K562 (cell line): ENCODE results near the gene RBM45. TPM values are rescaled to one million over a fixed set of nuclear protein-coding genes. Genes with fewer than 3 reads are reported as not detected.
A peak's percentile ranks its signal among the peaks of the same experiment; 100 is the strongest.

Experiments
- CBX5 ChIP-seq: IDR thresholded peaks from 2 replicates; pipeline ENCODE4 v1.6.1; 2014; ENCODE audit warnings: low read depth, borderline replicate concordance
- EHMT2 ChIP-seq: fragments of 450-650 bp; IDR thresholded peaks from 2 replicates; pipeline ENCODE4 v1.6.1; 2018; ENCODE audit warnings: antibody characterized with exemption
- FUS ChIP-seq: fragments of 200-400 bp; formaldehyde crosslinking; optimal IDR thresholded peaks from 2 replicates; pipeline ENCODE3; 2017; ENCODE audit warnings: low read depth, low read length
- HLTF ChIP-seq: fragments of 450-650 bp; IDR thresholded peaks from 2 replicates; pipeline ENCODE4 v1.6.1; 2016
- IFI16 ChIP-seq: fragments of 250-450 bp; sonication (Bioruptor Pico); IDR thresholded peaks from 2 replicates; pipeline ENCODE4 v2.1.2; 2022; ENCODE audit warnings: mild to moderate bottlenecking, inconsistent platforms
- L3MBTL2 ChIP-seq: fragments of 450-650 bp; IDR thresholded peaks from 2 replicates; pipeline ENCODE4 v1.6.1; 2016; ENCODE audit warnings: mild to moderate bottlenecking, moderate library complexity
- MYNN ChIP-seq, 2 experiments: sonication (generic); formaldehyde crosslinking in 1 of 2; IDR thresholded peaks; 2 replicates each; pipeline versions ENCODE4 v1.5.0 to v1.6.1; 2016 to 2020; ENCODE audit warnings: antibody characterized with exemption in 1 of 2, missing genetic modification reagents in 1 of 2
- NR2C2 ChIP-seq, 2 experiments: fragments of 200-800 bp in 1 of 2; sonication (Bioruptor generic) in 1 of 2; sonication (generic) in 1 of 2; formaldehyde crosslinking in 1 of 2; IDR thresholded peaks; 2 replicates each; pipeline versions ENCODE4 v1.6.1 to v1.8.0; 2016 to 2022; ENCODE audit warnings: mild to moderate bottlenecking in 1 of 2, missing compliant biosample characterization in 1 of 2, missing genetic modification characterization in 1 of 2, missing genetic modification reagents in 1 of 2
- PHF8 ChIP-seq: fragments of 200-600 bp; sonication (generic); IDR thresholded peaks from 2 replicates; pipeline ENCODE4 v1.6.1; 2012; ENCODE audit warnings: mixed run types, mild to moderate bottlenecking, inconsistent platforms, low read length, moderate library complexity, borderline replicate concordance
- RAD51 ChIP-seq: fragments of 450-650 bp; IDR thresholded peaks from 2 replicates; pipeline ENCODE4 v1.7.1; 2016; ENCODE audit warnings: low read depth, mild to moderate bottlenecking, borderline replicate concordance
- TCFL5 ChIP-seq: fragments of 250-450 bp; sonication (Bioruptor Pico); conservative IDR thresholded peaks from 2 replicates; pipeline ENCODE4 v1.6.1; 2021; ENCODE audit warnings: mild to moderate bottlenecking, moderate library complexity, matching md5 sums
- TEAD1 ChIP-seq, 2 experiments: fragments of 450-650 bp in 1 of 2; sonication (generic) in 1 of 2; formaldehyde crosslinking; IDR thresholded peaks; 2 replicates each; pipeline versions ENCODE4 v1.4.0 to v1.8.0; 2020 to 2022; ENCODE audit warnings: mild to moderate bottlenecking in 2 of 2, missing genetic modification reagents in 1 of 2
- XRCC5 ChIP-seq: fragments of 200-400 bp; formaldehyde crosslinking; IDR thresholded peaks from 2 replicates; pipeline ENCODE4 v1.6.1; 2017; ENCODE audit warnings: low read depth, mild to moderate bottlenecking, low read length
- ZFP36 ChIP-seq: fragments of 150-350 bp; IDR thresholded peaks from 2 replicates; pipeline ENCODE4 v1.6.1; 2018; ENCODE audit warnings: low read length, low read depth; ENCODE audit not compliant: partially characterized antibody
- ZNF140 ChIP-seq: fragments of 250-450 bp; sonication (Bioruptor Pico); IDR thresholded peaks from 2 replicates; pipeline ENCODE4 v1.8.0; 2021; ENCODE audit warnings: moderate library complexity, mild to moderate bottlenecking, inconsistent platforms
- ZSCAN29 ChIP-seq: fragments of 450-650 bp; IDR thresholded peaks from 2 replicates; pipeline ENCODE4 v1.6.1; 2017
- polyA plus RNA-seq, 8 experiments: library from polyadenylated mRNA; depleted of rRNA in 4 of 8; stranded (reverse) in 5 of 8; unstranded in 3 of 8; fragments of >200 nt; fragmentation: Nextera tagmentation in 2 of 8; fragmentation: Illumina TruSeq in 1 of 8; extraction: Ambion mirVana in 2 of 8; extraction: Trizol in 1 of 8; gene quantifications; 2 replicates each; pipeline versions ENCODE4 v1.2.1 to v1.2.3, GENCODE V29; 2011 to 2014; ENCODE audit warnings: inconsistent platforms in 1 of 8, missing spikeins in 1 of 8
- total RNA-seq, 7 experiments: library from RNA; depleted of rRNA in 6 of 7; stranded (reverse); fragments of >200 nt in 6 of 7; fragmentation: Illumina TruSeq in 2 of 7; extraction: Trizol in 2 of 7; gene quantifications; 2 replicates each; pipeline versions ENCODE4 v1.2.1 to v1.2.3, GENCODE V29; 2011 to 2021; ENCODE audit warnings: low replicate concordance in 1 of 7
- TF ChIP-seq, protein P1 (sequence below): fragments of 250-450 bp; sonication (Bioruptor Pico); IDR thresholded peaks from 2 replicates; pipeline ENCODE4 v1.5.0; 2021; ENCODE audit warnings: mild to moderate bottlenecking, borderline replicate concordance
- TF ChIP-seq, protein P2 (sequence below): IDR thresholded peaks from 2 replicates; pipeline ENCODE4 v1.6.1; 2014; ENCODE audit warnings: antibody characterized with exemption
- TF ChIP-seq, protein P3 (sequence below): fragments of 450-650 bp; IDR thresholded peaks from 2 replicates; pipeline ENCODE4 v1.6.1; 2016; ENCODE audit warnings: mild to moderate bottlenecking

RBM45 gene
- total and polyA plus RNA-seq, 9 of the 15 experiments (the other 6 are each of a cell fraction or from before 2014, with no cell fraction given): 6.7 to 22.0 (median 15.0) TPM

GRCh38 chr2:178112202-178113152 lies at the start of gene RBM45 (continued):
- TF ChIP-seq, protein P1, sequence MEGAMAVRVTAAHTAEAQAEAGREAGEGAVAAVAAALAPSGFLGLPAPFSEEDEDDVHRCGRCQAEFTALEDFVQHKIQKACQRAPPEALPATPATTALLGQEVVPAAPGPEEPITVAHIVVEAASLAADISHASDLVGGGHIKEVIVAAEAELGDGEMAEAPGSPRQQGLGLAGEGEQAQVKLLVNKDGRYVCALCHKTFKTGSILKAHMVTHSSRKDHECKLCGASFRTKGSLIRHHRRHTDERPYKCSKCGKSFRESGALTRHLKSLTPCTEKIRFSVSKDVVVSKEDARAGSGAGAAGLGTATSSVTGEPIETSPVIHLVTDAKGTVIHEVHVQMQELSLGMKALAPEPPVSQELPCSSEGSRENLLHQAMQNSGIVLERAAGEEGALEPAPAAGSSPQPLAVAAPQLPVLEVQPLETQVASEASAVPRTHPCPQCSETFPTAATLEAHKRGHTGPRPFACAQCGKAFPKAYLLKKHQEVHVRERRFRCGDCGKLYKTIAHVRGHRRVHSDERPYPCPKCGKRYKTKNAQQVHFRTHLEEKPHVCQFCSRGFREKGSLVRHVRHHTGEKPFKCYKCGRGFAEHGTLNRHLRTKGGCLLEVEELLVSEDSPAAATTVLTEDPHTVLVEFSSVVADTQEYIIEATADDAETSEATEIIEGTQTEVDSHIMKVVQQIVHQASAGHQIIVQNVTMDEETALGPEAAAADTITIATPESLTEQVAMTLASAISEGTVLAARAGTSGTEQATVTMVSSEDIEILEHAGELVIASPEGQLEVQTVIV (CRISPR knock-in tag): no peak
- TF ChIP-seq EHMT2 (peak; percentile 94), MYNN (IDR thresholded peaks at IDR 0.05) (0 out of 2 replicates have a peak, but pooled peaks have one; percentile 43), MYNN (CRISPR knock-in tag; IDR thresholded peaks at IDR 0.05) (no peak), FUS (no peak), ZFP36 (peak; percentile 13), TEAD1 (CRISPR knock-in tag; IDR thresholded peaks at IDR 0.05) (peak in 1 of 2 experiments; percentile 33; a peak in 1 of 4 replicates), TCFL5 (CRISPR knock-in tag) (no peak), XRCC5 (peak; percentile 93), RAD51 (no peak), IFI16 (CRISPR knock-in tag) (no peak), ZSCAN29 (no peak), NR2C2 (CRISPR knock-in tag; IDR thresholded peaks at IDR 0.05) (peak; percentile 63; the same call in 1 of the 2 replicates), NR2C2 (tag; IDR thresholded peaks at IDR 0.05) (no peak), L3MBTL2 (peak; percentile 78), CBX5 (peak; percentile 82), PHF8 (peak; percentile 95), HLTF (0 out of 2 replicates have a peak, but pooled peaks have one; percentile 29), ZNF140 (no peak)
- TF ChIP-seq, protein P2, sequence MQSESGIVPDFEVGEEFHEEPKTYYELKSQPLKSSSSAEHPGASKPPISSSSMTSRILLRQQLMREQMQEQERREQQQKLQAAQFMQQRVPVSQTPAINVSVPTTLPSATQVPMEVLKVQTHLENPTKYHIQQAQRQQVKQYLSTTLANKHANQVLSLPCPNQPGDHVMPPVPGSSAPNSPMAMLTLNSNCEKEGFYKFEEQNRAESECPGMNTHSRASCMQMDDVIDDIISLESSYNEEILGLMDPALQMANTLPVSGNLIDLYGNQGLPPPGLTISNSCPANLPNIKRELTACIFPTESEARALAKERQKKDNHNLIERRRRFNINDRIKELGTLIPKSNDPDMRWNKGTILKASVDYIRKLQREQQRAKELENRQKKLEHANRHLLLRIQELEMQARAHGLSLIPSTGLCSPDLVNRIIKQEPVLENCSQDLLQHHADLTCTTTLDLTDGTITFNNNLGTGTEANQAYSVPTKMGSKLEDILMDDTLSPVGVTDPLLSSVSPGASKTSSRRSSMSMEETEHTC: no peak; the same call in 1 of the 2 replicates
- TF ChIP-seq, protein P3, sequence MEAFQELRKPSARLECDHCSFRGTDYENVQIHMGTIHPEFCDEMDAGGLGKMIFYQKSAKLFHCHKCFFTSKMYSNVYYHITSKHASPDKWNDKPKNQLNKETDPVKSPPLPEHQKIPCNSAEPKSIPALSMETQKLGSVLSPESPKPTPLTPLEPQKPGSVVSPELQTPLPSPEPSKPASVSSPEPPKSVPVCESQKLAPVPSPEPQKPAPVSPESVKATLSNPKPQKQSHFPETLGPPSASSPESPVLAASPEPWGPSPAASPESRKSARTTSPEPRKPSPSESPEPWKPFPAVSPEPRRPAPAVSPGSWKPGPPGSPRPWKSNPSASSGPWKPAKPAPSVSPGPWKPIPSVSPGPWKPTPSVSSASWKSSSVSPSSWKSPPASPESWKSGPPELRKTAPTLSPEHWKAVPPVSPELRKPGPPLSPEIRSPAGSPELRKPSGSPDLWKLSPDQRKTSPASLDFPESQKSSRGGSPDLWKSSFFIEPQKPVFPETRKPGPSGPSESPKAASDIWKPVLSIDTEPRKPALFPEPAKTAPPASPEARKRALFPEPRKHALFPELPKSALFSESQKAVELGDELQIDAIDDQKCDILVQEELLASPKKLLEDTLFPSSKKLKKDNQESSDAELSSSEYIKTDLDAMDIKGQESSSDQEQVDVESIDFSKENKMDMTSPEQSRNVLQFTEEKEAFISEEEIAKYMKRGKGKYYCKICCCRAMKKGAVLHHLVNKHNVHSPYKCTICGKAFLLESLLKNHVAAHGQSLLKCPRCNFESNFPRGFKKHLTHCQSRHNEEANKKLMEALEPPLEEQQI: peak; percentile 99
